ENCODE data around the gene XXYLT1. TPM values are rescaled to one million over a fixed set of nuclear protein-coding genes. Genes with fewer than 3 reads are reported as not detected.

Gene XXYLT1
- total RNA-seq, 1 experiment from 2014 or later: 23.4 TPM

DNA sequence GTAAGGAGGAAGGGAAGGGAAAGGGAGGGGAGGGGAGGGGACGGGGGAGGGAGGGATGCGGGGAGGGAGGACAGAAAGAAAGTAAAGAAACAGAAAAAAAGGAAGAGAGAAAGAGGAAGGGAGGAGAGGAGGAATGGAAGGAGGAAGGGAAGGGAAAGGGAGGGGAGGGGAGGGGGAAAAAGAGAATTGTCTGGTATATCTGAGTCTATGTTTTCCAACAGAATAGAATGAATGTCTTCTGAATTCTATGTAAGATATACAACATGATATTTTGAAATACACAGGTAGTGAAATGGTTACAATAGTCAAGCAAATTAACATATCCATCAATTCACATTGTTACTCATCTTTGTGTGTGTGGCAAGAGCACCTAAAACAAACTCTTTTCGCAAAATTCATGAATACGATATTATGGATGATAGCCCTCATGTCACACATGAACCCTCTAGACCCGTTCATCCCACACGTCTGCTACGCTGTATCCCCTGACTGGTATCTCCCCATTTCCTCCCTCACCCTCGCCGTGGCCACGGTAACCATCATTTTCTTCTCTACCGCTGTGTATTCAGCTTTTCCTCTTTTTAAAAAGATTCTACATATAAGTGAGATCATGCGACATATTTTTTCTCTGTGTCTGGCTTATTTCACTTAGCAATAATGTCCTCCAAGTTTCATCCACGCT is 168.9 kb downstream of the XXYLT1 start (continued):
- TF ChIP-seq, protein P1, sequence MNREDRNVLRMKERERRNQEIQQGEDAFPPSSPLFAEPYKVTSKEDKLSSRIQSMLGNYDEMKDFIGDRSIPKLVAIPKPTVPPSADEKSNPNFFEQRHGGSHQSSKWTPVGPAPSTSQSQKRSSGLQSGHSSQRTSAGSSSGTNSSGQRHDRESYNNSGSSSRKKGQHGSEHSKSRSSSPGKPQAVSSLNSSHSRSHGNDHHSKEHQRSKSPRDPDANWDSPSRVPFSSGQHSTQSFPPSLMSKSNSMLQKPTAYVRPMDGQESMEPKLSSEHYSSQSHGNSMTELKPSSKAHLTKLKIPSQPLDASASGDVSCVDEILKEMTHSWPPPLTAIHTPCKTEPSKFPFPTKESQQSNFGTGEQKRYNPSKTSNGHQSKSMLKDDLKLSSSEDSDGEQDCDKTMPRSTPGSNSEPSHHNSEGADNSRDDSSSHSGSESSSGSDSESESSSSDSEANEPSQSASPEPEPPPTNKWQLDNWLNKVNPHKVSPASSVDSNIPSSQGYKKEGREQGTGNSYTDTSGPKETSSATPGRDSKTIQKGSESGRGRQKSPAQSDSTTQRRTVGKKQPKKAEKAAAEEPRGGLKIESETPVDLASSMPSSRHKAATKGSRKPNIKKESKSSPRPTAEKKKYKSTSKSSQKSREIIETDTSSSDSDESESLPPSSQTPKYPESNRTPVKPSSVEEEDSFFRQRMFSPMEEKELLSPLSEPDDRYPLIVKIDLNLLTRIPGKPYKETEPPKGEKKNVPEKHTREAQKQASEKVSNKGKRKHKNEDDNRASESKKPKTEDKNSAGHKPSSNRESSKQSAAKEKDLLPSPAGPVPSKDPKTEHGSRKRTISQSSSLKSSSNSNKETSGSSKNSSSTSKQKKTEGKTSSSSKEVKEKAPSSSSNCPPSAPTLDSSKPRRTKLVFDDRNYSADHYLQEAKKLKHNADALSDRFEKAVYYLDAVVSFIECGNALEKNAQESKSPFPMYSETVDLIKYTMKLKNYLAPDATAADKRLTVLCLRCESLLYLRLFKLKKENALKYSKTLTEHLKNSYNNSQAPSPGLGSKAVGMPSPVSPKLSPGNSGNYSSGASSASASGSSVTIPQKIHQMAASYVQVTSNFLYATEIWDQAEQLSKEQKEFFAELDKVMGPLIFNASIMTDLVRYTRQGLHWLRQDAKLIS (CRISPR knock-in tag; IDR thresholded peaks at IDR 0.05; ENCODE audit: borderline replicate concordance): no peak
- no peak for TF ChIP-seq ESRRA (CRISPR knock-in tag; IDR thresholded peaks at IDR 0.05; ENCODE audit: borderline replicate concordance)
- no peak for TF ChIP-seq ZNF219 (CRISPR knock-in tag; IDR thresholded peaks at IDR 0.05; ENCODE audit: borderline replicate concordance)
- TF ChIP-seq, protein P2, sequence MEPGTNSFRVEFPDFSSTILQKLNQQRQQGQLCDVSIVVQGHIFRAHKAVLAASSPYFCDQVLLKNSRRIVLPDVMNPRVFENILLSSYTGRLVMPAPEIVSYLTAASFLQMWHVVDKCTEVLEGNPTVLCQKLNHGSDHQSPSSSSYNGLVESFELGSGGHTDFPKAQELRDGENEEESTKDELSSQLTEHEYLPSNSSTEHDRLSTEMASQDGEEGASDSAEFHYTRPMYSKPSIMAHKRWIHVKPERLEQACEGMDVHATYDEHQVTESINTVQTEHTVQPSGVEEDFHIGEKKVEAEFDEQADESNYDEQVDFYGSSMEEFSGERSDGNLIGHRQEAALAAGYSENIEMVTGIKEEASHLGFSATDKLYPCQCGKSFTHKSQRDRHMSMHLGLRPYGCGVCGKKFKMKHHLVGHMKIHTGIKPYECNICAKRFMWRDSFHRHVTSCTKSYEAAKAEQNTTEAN (CRISPR knock-in tag; IDR thresholded peaks at IDR 0.05): no peak
- TF ChIP-seq, protein P3, sequence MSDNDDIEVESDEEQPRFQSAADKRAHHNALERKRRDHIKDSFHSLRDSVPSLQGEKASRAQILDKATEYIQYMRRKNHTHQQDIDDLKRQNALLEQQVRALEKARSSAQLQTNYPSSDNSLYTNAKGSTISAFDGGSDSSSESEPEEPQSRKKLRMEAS (CRISPR knock-in tag; IDR thresholded peaks at IDR 0.05): no peak
- TF ChIP-seq RELA (CRISPR knock-in tag; IDR thresholded peaks at IDR 0.05; ENCODE audit: borderline replicate concordance): no peak

DNA sequence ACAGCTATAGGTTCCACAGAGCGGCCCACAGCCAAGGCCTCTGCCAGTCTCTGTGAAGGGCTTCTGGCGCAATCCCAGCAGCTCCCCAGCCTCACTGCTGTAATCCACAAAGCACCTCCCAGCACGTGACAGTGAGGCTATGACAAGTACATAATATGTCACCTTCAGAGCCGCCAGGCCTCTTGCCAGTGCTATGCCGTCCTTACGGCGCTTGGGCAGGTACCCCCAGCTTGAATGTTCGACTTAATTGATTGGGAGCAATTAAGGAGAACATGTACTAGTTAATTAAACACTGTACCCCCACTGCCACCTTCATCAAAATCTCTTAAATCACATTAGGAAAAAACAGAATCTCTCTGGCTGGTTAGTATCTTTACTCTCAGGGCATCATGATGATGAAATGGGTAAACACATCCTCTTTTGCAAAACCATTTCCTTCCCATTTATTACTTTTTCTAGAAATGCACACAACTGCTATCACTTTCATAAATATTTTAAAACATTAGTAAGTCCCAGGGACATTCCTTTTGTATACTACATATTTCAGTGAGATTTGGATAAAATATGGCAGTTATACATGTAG is 169.9 kb downstream of the XXYLT1 start:
- CTCF ChIA-PET: interaction anchor here (1.2 kb wide), 1 partner anchor 419 kb away, joined by 3 read pairs; no protein-coding TSS in a partner anchor
- Mint-ChIP-seq H3K4me3 (no peak overlapping the region), H3K27ac (no peak overlapping the region), H3K36me3 (no peaks in the 10 kb centered on the region), H3K9me3 (no peaks in the 10 kb centered on the region), H3K27me3 (ENCODE audit: low read depth) (no peaks in the 10 kb centered on the region), H3K4me1 (peaks cover 18% of the 10 kb centered on the region)
- DNase-seq (ENCODE audit: low spot score): no peak
- ATAC-seq: no peak
- POLR2A ChIA-PET: no interaction called here
- TF ChIP-seq, protein P4, sequence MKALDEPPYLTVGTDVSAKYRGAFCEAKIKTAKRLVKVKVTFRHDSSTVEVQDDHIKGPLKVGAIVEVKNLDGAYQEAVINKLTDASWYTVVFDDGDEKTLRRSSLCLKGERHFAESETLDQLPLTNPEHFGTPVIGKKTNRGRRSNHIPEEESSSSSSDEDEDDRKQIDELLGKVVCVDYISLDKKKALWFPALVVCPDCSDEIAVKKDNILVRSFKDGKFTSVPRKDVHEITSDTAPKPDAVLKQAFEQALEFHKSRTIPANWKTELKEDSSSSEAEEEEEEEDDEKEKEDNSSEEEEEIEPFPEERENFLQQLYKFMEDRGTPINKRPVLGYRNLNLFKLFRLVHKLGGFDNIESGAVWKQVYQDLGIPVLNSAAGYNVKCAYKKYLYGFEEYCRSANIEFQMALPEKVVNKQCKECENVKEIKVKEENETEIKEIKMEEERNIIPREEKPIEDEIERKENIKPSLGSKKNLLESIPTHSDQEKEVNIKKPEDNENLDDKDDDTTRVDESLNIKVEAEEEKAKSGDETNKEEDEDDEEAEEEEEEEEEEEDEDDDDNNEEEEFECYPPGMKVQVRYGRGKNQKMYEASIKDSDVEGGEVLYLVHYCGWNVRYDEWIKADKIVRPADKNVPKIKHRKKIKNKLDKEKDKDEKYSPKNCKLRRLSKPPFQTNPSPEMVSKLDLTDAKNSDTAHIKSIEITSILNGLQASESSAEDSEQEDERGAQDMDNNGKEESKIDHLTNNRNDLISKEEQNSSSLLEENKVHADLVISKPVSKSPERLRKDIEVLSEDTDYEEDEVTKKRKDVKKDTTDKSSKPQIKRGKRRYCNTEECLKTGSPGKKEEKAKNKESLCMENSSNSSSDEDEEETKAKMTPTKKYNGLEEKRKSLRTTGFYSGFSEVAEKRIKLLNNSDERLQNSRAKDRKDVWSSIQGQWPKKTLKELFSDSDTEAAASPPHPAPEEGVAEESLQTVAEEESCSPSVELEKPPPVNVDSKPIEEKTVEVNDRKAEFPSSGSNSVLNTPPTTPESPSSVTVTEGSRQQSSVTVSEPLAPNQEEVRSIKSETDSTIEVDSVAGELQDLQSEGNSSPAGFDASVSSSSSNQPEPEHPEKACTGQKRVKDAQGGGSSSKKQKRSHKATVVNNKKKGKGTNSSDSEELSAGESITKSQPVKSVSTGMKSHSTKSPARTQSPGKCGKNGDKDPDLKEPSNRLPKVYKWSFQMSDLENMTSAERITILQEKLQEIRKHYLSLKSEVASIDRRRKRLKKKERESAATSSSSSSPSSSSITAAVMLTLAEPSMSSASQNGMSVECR (CRISPR knock-in tag; IDR thresholded peaks at IDR 0.05; ENCODE audit: borderline replicate concordance): no peak
- TF ChIP-seq ZNF138 (CRISPR knock-in tag; conservative IDR thresholded peaks at IDR 0.05) (no peak), ESRRA (CRISPR knock-in tag; IDR thresholded peaks at IDR 0.05; ENCODE audit: borderline replicate concordance) (no peak), NFATC4 (CRISPR knock-in tag; IDR thresholded peaks at IDR 0.05) (no peak), TP53 (CRISPR knock-in tag; IDR thresholded peaks at IDR 0.05) (no peak), ZNF317 (CRISPR knock-in tag; IDR thresholded peaks at IDR 0.05; ENCODE audit: borderline replicate concordance, low read depth) (no peak), FOXP1 (CRISPR knock-in tag; IDR thresholded peaks at IDR 0.05; ENCODE audit: borderline replicate concordance) (no peak), ZNF219 (CRISPR knock-in tag; IDR thresholded peaks at IDR 0.05; ENCODE audit: borderline replicate concordance) (no peak), HMGA2 (CRISPR knock-in tag; IDR thresholded peaks at IDR 0.05) (no peak)
- TF ChIP-seq, protein P5, sequence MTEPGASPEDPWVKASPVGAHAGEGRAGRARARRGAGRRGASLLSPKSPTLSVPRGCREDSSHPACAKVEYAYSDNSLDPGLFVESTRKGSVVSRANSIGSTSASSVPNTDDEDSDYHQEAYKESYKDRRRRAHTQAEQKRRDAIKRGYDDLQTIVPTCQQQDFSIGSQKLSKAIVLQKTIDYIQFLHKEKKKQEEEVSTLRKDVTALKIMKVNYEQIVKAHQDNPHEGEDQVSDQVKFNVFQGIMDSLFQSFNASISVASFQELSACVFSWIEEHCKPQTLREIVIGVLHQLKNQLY (CRISPR knock-in tag; IDR thresholded peaks at IDR 0.05): no peak
- TF ChIP-seq, protein P6, sequence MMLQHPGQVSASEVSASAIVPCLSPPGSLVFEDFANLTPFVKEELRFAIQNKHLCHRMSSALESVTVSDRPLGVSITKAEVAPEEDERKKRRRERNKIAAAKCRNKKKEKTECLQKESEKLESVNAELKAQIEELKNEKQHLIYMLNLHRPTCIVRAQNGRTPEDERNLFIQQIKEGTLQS (CRISPR knock-in tag; conservative IDR thresholded peaks at IDR 0.05): no peak
- TF ChIP-seq, protein P7, sequence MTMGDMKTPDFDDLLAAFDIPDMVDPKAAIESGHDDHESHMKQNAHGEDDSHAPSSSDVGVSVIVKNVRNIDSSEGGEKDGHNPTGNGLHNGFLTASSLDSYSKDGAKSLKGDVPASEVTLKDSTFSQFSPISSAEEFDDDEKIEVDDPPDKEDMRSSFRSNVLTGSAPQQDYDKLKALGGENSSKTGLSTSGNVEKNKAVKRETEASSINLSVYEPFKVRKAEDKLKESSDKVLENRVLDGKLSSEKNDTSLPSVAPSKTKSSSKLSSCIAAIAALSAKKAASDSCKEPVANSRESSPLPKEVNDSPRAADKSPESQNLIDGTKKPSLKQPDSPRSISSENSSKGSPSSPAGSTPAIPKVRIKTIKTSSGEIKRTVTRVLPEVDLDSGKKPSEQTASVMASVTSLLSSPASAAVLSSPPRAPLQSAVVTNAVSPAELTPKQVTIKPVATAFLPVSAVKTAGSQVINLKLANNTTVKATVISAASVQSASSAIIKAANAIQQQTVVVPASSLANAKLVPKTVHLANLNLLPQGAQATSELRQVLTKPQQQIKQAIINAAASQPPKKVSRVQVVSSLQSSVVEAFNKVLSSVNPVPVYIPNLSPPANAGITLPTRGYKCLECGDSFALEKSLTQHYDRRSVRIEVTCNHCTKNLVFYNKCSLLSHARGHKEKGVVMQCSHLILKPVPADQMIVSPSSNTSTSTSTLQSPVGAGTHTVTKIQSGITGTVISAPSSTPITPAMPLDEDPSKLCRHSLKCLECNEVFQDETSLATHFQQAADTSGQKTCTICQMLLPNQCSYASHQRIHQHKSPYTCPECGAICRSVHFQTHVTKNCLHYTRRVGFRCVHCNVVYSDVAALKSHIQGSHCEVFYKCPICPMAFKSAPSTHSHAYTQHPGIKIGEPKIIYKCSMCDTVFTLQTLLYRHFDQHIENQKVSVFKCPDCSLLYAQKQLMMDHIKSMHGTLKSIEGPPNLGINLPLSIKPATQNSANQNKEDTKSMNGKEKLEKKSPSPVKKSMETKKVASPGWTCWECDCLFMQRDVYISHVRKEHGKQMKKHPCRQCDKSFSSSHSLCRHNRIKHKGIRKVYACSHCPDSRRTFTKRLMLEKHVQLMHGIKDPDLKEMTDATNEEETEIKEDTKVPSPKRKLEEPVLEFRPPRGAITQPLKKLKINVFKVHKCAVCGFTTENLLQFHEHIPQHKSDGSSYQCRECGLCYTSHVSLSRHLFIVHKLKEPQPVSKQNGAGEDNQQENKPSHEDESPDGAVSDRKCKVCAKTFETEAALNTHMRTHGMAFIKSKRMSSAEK (CRISPR knock-in tag; IDR thresholded peaks at IDR 0.05; ENCODE audit: borderline replicate concordance): no peak
- TF ChIP-seq, protein P8, sequence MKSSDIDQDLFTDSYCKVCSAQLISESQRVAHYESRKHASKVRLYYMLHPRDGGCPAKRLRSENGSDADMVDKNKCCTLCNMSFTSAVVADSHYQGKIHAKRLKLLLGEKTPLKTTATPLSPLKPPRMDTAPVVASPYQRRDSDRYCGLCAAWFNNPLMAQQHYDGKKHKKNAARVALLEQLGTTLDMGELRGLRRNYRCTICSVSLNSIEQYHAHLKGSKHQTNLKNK (CRISPR knock-in tag; IDR thresholded peaks at IDR 0.05): no peak

Data from WTC11 (cell line).